Measurements from ENCODE around the gene ANKFY1.

DNA sequence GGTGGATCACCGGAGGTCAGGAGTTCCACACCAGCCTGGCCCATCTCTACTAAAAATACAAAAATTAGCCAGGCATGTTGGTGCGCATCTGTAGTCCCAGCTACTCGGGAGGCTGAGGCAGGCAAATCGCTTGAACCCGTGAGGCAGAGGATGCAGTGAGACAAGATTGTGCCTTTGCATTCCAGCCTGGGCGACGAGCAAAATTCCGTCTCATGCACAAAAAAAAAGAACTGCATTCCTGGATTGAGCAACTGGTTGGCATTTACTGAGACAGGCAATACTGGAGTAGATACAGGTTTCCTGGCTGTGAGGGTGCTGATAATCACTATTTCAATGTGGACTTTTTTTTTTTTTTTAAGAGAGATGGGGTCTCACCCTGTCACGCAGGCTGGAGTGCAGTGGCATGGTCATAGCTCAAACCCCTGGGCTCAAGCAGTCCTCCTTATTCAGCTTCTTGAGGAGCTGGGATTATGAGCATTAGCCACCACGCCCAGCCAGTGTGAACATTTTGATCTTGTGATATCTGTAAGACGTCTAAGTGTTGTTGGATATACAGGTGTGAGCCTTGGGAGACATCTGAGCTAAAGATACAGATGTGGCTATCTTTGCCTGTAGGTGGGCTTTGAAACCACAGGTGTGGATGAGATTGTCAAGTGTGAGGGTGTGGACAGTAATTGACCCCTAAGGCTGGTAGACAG is 115.0 kb downstream of the ANKFY1 start:
- TF ChIP-seq, protein P1, sequence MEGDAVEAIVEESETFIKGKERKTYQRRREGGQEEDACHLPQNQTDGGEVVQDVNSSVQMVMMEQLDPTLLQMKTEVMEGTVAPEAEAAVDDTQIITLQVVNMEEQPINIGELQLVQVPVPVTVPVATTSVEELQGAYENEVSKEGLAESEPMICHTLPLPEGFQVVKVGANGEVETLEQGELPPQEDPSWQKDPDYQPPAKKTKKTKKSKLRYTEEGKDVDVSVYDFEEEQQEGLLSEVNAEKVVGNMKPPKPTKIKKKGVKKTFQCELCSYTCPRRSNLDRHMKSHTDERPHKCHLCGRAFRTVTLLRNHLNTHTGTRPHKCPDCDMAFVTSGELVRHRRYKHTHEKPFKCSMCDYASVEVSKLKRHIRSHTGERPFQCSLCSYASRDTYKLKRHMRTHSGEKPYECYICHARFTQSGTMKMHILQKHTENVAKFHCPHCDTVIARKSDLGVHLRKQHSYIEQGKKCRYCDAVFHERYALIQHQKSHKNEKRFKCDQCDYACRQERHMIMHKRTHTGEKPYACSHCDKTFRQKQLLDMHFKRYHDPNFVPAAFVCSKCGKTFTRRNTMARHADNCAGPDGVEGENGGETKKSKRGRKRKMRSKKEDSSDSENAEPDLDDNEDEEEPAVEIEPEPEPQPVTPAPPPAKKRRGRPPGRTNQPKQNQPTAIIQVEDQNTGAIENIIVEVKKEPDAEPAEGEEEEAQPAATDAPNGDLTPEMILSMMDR (IDR thresholded peaks at IDR 0.05): no peak
- TF ChIP-seq EP300 (IDR thresholded peaks at IDR 0.05): no peak
- TF ChIP-seq POLR2AphosphoS5 (IDR thresholded peaks at IDR 0.05): no peak
